GM21528 (cell line): ENCODE results near the gene ACTRT2.

ENCODE experiments used
- ATAC-seq: cut with Tn5 transposase; IDR thresholded peaks from one replicate; pipeline ENCODE4 v1.9.1; 2021; ENCODE audit warnings: mild to moderate bottlenecking, moderate library complexity; ENCODE audit not compliant: unreplicated experiment, low FRiP score

Gene ACTRT2

GRCh38 chr1:2983319-2983705, 38.0 kb upstream of the ACTRT2 start:
- no peak for ATAC-seq

- no peak for ATAC-seq
These were observed 37.4 kb upstream of the ACTRT2 start for GRCh38 chr1:2983706-2984398.

- no peak for ATAC-seq
These were observed 36.7 kb upstream of the ACTRT2 start for GRCh38 chr1:2984399-2985061.

- ATAC-seq, result no peak
These were observed 36.2 kb upstream of the ACTRT2 start for GRCh38 chr1:2985067-2985561.

DNA sequence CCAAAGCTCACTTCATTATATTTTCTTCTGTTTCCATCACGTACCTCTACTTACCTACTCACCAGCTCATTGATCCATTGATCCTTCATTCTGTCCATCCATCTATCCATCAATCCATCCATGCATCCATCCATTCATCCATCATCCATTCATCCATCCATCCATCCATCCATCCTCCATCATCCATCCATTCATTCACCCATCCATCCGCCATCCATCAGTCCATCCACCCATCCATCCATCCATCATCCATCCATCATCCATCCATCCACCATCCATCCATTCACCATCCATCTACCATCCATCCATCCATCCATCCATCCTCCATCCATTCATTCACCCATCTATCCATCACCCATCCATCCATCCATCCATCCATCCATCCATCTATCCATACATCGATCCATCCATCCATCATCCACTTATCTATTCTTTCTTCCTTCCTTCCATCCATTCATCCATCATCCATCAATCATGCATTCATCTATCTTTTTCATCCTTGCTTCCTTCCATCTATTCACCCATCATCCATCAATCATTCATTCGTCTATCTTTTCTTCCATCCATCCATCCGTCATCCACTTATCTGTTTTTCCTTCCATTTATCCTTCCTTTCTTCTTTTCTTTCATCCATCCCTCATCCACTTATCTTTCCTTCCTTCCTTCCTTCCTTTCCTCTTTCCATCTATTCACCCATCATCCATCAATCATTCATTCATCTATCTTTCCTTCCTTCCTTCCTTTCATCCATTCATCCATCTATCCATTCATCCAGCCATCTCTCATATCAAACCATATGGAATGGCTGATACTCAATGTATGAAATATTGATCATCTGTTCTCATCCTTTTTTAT, 35.3 kb upstream of the ACTRT2 start:
- ATAC-seq, result no peak

DNA sequence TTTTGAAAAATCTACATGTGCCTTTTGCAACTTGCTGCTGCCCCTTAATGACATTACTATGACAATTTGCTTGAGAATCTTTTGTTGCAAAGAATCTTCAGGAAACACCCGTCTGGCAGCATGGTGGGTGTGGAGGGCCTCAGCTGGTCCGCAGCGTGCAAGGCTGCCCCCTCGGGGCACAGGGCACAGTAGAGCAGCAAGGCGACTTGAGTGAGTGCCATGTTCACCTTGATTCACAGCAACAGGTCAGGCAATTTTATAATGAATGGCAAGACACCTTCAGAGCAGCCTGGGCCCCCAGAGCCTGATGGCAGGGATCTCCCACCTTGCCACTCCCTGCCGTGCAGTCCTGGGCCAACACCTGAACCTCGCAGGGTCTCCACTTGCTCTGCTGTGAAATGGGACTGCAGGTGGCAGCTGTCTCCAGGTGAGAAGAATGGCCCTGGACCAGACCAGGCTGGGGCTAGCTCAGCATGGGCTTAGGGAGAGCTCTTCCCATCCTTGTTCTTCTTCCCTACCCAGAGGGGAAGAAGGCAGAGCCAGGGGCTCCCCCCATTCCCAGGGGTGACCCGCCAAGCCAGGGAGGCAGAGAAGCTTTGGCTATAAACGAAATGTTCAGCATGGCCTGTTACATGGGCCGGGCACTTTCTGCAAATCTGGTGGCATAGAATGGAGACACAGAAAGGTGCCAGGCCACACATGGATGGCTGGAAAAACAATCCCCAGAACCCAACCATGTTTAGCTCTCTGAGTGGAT, 34.5 kb upstream of the ACTRT2 start:
- no peak for ATAC-seq

DNA sequence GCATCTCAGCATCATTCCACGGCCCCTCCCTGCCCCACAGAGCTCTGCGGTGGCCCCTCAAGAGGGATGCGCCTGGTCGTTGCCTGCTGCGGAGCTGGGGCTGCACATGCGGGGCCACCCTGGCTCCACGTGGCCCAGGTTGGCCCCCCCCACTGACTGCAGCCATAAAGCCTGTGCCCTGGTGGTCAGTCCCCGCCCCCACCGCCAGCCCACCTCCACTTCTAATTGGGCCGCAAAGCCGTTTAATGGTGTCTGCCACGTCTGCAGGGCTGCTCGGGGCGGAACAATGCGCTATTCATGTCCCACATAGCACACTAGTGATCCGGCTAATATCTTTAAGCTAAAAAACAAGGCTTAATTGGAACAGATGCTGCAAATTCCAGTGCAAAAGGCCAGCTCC, 33.5 kb upstream of the ACTRT2 start:
- ATAC-seq, result no peak

- no peak for ATAC-seq
These were observed 33.0 kb upstream of the ACTRT2 start for GRCh38 chr1:2988256-2988655.

DNA sequence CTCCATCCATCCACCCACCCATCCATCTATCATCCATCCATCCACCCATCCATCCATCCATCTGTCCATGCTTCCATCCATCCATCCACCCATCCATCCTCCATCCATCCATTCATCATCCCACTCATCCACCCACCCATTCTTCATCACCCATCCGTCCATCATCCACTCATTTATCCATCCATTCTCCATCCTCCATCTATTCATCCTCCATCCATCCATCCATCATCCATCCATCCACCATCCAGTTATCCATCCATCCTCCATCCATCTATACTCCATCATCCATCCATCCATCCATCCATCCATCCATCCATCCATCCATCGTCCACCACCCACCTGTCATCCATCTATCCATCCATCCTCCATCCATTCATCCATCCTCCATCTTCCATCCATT, 32.1 kb upstream of the ACTRT2 start:
- no peak for ATAC-seq

GRCh38 chr1:2989976-2990375, 31.3 kb upstream of the ACTRT2 start:
- no peak for ATAC-seq

- ATAC-seq, result no peak
These were observed 30.7 kb upstream of the ACTRT2 start for GRCh38 chr1:2990376-2991115.

DNA sequence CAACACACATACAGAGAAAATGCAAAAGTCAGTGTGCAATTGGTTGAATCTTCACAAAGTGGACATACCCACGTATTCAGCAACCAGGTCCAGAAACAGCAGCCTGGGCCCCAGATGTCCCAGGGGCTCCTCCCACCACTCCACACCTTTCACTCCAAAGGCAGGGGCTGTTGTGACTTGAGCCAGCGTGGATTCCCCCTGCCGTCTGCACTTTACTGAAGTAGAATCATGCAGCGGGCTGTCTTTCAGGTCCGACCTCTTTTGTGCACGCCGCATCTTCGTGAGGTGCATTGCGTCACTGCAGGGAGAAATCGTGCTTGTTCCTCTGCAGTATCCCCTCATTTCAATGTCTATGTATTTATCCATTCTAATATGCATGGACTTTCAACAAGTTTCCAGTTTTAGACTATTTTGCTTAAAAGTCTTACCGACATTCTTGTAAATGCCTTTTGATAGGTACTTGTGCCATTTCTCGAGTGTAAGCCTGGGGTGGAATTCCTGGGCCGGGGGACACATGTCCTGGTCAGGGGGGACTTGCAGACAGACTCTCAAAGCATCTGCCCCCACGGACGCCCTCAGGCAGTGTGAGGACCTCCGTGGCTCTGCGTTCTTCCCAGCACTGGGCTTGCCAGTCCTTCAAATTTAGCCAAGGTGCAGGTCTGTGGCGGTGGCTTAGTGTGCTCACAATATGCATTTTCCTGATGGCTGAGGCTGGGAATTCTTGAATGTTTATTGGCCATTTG, 29.3 kb upstream of the ACTRT2 start:
- ATAC-seq, result no peak

DNA sequence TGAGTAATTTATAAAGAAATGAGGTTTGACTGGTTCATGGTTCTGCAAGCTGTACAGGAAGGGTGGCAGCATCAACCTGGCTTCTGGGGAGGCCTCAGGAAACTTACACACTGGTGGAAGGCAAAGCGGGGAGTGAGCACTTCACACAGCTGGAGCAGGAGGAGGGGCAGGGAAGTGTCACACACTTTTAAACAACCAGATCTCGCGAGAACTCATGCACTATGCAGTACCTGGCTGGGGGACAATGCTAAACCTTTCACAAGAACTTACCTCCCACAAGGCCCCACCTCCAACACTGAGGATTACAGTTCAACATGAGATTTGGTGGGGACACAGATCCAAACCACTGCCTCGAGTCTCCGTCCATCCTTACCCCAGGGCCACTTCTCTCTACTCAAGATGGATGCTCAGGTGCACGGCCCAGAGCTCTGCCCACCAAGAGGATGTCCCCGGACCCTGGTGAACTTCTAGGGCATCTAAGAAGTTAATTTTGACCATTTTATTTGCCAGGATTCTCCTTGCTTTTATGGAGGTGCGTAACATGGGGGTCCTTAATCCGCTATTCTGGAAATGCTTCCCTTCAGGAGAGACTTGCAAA, 22.7 kb upstream of the ACTRT2 start:
- no peak for ATAC-seq

DNA sequence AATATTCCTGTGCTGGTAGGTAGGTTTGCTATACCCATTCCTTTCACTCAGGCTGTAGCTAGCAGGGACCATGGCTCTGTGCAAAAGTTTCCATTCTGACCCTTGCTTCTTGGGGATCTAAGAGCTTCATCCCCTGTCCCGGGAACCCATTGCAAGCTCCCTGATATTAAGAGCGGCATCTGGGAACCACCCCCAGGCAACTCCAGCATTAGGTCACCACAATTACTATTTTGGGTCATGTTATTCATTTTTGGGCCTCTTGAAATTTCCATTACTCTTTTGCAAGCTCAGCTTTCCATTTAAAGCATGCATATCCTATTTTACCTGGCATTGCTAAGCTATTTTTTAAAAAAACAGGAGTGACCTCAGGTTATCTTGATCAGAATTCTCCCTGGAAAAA, 22.1 kb upstream of the ACTRT2 start:
- no peak for ATAC-seq

DNA sequence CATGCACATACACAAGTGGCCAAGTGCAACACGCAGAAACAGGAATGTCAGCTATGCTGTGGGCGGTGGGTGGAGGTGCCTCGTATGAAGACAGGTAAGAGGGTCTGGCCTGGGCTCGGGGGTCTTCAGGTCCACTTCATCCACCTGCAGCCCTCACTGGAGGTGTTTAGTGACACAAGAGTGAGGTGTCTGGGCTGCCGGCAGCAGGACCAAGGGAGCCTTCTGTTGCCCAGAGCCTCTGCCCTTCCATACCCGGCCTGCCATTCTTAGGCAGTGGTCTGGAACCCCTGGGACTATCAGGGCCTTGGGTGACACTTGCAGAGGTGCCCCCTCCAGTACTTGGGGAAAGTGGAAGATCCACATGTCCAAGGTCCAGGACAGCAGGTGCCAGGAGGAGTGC, 21.7 kb upstream of the ACTRT2 start:
- ATAC-seq, result no peak

GRCh38 chr1:3000214-3000613, 21.1 kb upstream of the ACTRT2 start:
- no peak for ATAC-seq

DNA sequence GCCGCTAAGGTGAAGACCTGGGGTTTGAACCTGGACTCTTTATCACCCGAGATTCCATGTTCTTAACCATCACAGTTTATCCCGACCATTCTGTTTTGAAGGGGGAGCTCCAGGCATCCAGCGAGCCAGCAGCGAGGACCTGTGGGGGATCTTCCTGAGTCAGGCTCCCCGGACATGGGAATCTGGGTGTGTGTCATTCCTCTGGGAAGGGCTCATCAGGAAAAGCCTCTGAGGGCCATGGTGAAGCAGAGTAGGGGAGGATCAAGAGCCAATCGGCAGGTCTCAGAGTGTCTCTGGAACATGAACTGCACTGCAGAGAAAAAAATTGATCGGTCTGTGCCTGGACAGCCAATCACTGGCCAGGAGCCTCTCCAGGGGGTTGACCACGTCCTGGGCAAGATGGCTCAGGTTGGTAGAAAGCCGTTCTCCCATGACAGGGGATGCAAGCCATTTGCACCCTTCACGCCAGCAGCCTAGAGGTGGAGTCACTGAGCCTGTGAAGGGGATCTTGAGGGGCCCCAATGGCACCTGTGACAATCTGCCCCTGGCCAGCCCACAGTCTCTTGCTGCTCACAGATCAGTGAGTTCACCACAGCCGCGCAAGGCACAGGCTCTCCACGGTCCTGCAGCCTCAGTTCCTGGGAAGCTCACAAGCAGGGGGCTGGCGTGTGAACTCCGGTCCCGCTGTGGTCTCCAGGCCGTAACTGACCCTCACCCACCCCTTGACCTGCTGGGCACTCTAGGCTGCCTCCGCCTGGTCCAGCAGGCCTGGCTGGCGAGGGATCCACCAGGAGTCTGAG, 20.4 kb upstream of the ACTRT2 start:
- ATAC-seq, result no peak
